Keratinocyte (primary cell): ENCODE data around the gene ISYNA1. TPM values are rescaled to one million over a fixed set of nuclear protein-coding genes. Genes with fewer than 3 reads are reported as not detected.

ENCODE experiments used
- DNase-seq: peaks from one replicate; pipeline ENCODE4 v3.0.0-alpha.2; 2011; ENCODE audit warnings: low read depth, missing footprints, low spot score
- FAIRE-seq: peaks from 2 replicates; lab custom pipeline; 2011; peaks lifted over from hg19 to GRCh38; lab: Jason Lieb, UNC
- H2AFZ ChIP-seq: 2 replicates; pipeline ENCODE4 v1.6.0; 2012; ENCODE audit warnings: low read length, control low read depth, inconsistent platforms; ENCODE audit not compliant: control insufficient read depth
- H3K27ac ChIP-seq: 2 replicates; pipeline ENCODE4 v1.5.1; 2011; ENCODE audit warnings: low read length; ENCODE audit not compliant: control insufficient read depth, insufficient read depth
- H3K27me3 ChIP-seq: 3 replicates; pipeline ENCODE4 v1.6.0; 2011; ENCODE audit warnings: low read length; ENCODE audit not compliant: control insufficient read depth, insufficient read depth; ENCODE audit errors: extremely low read depth
- H3K36me3 ChIP-seq, 2 experiments: 2 replicates in 1 of 2; 3 replicates in 1 of 2; pipeline ENCODE4 v1.5.1; 2011; ENCODE audit warnings: low read length in 2 of 2, mild to moderate bottlenecking in 1 of 2; ENCODE audit not compliant: control insufficient read depth in 2 of 2, insufficient read depth in 2 of 2; ENCODE audit errors: extremely low read depth in 1 of 2
- H3K4me1 ChIP-seq: 3 replicates; pipeline ENCODE4 v1.5.1; 2011; ENCODE audit warnings: low read length; ENCODE audit not compliant: control insufficient read depth, insufficient read depth; ENCODE audit errors: extremely low read depth
- H3K4me2 ChIP-seq: 3 replicates; pipeline ENCODE4 v1.6.0; 2011; ENCODE audit warnings: low read depth, low read length; ENCODE audit not compliant: control insufficient read depth, insufficient read depth; ENCODE audit errors: extremely low read depth
- H3K4me3 ChIP-seq, 3 experiments: fragments of 200-600 bp in 1 of 3; sonication (generic) in 1 of 3; 2 replicates in 2 of 3; 3 replicates in 1 of 3; pipeline ENCODE4 v1.5.1; 2011 to 2016; ENCODE audit warnings: low read length in 3 of 3, mild to moderate bottlenecking in 3 of 3, control low read depth in 2 of 3, inconsistent platforms in 1 of 3, low read depth in 1 of 3, mixed read lengths in 1 of 3, mixed run types in 1 of 3, moderate library complexity in 1 of 3; ENCODE audit not compliant: control insufficient read depth in 2 of 3, insufficient read depth in 2 of 3; ENCODE audit errors: extremely low read depth in 1 of 3
- H3K79me2 ChIP-seq: 2 replicates; pipeline ENCODE4 v1.6.0; 2012; ENCODE audit warnings: low read length; ENCODE audit not compliant: control insufficient read depth, insufficient read depth
- H3K9ac ChIP-seq: 3 replicates; pipeline ENCODE4 v1.6.0; 2011; ENCODE audit warnings: low read length; ENCODE audit not compliant: control insufficient read depth, insufficient read depth; ENCODE audit errors: extremely low read depth
- H3K9me1 ChIP-seq: 3 replicates; pipeline ENCODE4 v1.6.0; 2011; ENCODE audit warnings: low read length; ENCODE audit not compliant: control insufficient read depth, insufficient read depth; ENCODE audit errors: extremely low read depth
- H3K9me3 ChIP-seq: 2 replicates; pipeline ENCODE4 v1.5.1; 2012; ENCODE audit warnings: low read depth, low read length; ENCODE audit not compliant: control insufficient read depth
- H4K20me1 ChIP-seq: 3 replicates; pipeline ENCODE4 v1.6.0; 2011; ENCODE audit warnings: low read length; ENCODE audit not compliant: control insufficient read depth, insufficient read depth; ENCODE audit errors: extremely low read depth
- EZH2 ChIP-seq: IDR thresholded peaks from one replicate; pipeline ENCODE4 v1.6.1; 2012; ENCODE audit warnings: inconsistent platforms, mild to moderate bottlenecking, low read length, moderate library complexity
- dilution Hi-C: fragments of 300-500 bp; cut with MboI; formaldehyde crosslinking; loops from one replicate; pipeline ENCODE4 v1.7.0; 2020; ENCODE audit warnings: low sequenced_read_pairs; ENCODE audit not compliant: extremely low pct_ligation_motif_present
- polyA plus RNA-seq, 5 experiments: library from polyadenylated mRNA; depleted of rRNA in 3 of 5; stranded (reverse) in 3 of 5; stranded (forward) in 1 of 5; unstranded in 1 of 5; fragments of >200 nt; gene quantifications; 1 replicate in 1 of 5; 2 replicates in 3 of 5; 3 replicates in 1 of 5; pipeline versions ENCODE4 v1.2.1 to v1.2.3, GENCODE V29; 2011 to 2012; ENCODE audit warnings: missing spikeins in 2 of 5, low read depth in 1 of 5, low replicate concordance in 1 of 5
- TF ChIP-seq, protein P1 (sequence below), 3 experiments: IDR thresholded peaks in 1 of 3; conservative IDR thresholded peaks in 1 of 3; optimal IDR thresholded peaks in 1 of 3; 2 replicates in 2 of 3; 3 replicates in 1 of 3; pipeline versions ENCODE3 to v1.5.1; 2011; ENCODE audit warnings: low read length in 3 of 3, mild to moderate bottlenecking in 3 of 3, moderate library complexity in 2 of 3, control low read depth in 1 of 3, inconsistent platforms in 1 of 3; ENCODE audit not compliant: insufficient read depth in 2 of 3; ENCODE audit errors: extremely low read depth in 1 of 3

The ISYNA1 gene
- polyA plus RNA-seq, 1 donor (not counting 4 experiments of a cell fraction or from before 2014, with no cell fraction given), result 3.5 TPM

DNA sequence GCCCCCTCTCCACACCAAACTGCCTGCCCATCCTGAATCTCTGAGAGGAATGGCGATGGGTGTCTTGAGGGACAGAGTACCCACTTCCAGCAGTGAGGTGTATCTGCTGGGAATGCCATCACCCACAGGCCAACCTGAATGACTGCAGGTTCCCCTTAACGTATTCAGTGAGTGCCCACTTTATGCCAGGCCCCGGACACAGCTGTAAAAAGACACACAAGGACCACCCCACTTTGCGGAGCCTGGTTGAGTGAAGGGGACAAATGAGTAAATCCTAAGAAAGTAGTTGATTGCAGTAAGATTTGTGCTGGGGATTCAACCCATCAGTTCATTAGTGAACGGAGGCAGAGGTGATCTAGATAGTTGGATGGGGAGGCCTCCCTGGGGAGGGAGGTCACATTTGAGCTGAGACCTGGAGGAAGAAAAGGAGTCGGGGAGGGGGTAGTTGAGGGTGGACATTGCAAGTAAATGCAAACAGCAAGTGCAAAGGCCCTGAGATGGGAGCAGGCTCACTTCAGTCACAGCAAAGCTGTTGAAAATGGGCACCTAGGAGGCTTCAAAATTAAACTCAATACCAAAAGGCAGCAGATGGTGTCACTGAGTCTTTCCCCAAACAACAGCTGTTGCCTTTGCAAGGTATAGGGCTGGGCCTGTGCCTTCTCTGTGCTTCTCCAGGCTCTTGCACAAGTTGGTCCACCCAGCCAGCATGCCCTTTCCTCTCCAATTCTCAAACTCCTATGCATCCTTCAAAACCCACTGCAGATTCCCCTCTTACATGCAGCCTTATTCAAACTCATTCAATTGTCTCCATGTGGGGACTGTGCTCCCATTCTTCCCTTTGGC, 47.6 kb downstream of the ISYNA1 start:
- no peak overlapping the region for H3K27ac ChIP-seq

DNA sequence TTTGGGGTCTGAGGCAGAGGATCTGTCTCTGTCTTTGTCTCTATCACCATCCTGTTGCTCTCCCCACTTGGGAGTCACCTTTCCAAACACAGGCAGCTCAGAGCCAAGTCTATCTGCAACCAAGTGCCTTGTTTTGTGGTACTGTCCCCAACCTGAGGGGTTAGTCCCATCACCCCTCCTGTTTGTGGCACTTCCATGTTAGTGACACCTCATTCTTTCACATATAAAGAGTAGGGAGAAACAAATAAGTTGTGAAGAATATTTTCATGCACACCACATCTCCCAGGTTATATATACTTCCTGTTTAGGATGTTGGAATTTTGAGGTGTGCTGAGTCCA, 48.2 kb downstream of the ISYNA1 start:
- Histone ChIP-seq H4K20me1 (no peaks in the 10 kb centered on the region), H2AFZ (no peak overlapping the region), H3K9ac (no peak overlapping the region), H3K4me3 (no peak overlapping the region), H3K36me3 (no peaks in the 10 kb centered on the region), H3K79me2 (no peaks in the 10 kb centered on the region), H3K27me3 (peaks cover 20% of the 10 kb centered on the region), H3K9me1 (no peaks in the 10 kb centered on the region), H3K27ac (no peak overlapping the region), H3K4me2 (no peak overlapping the region), H3K4me1 (peaks cover 17% of the 10 kb centered on the region), H3K9me3 (no peaks in the 10 kb centered on the region)
- no peak for DNase-seq
- dilution Hi-C loops, result no loop called here
- TF ChIP-seq, protein P1, sequence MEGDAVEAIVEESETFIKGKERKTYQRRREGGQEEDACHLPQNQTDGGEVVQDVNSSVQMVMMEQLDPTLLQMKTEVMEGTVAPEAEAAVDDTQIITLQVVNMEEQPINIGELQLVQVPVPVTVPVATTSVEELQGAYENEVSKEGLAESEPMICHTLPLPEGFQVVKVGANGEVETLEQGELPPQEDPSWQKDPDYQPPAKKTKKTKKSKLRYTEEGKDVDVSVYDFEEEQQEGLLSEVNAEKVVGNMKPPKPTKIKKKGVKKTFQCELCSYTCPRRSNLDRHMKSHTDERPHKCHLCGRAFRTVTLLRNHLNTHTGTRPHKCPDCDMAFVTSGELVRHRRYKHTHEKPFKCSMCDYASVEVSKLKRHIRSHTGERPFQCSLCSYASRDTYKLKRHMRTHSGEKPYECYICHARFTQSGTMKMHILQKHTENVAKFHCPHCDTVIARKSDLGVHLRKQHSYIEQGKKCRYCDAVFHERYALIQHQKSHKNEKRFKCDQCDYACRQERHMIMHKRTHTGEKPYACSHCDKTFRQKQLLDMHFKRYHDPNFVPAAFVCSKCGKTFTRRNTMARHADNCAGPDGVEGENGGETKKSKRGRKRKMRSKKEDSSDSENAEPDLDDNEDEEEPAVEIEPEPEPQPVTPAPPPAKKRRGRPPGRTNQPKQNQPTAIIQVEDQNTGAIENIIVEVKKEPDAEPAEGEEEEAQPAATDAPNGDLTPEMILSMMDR (optimal IDR thresholded peaks at IDR 0.05 in 1 of 3, IDR thresholded peaks at IDR 0.05 in 1 of 3, conservative IDR thresholded peaks at IDR 0.05 in 1 of 3; ENCODE audit: extremely low read depth in 1 of 3, insufficient read depth in 2 of 3, low read length in 3 of 3), result no peak
- TF ChIP-seq EZH2, result no peak
- no peak for FAIRE-seq

More for the DNA sequence above, 47.6 kb downstream of the ISYNA1 start:
- no peak for TF ChIP-seq EZH2
- TF ChIP-seq, protein P1 (optimal IDR thresholded peaks at IDR 0.05 in 1 of 3, IDR thresholded peaks at IDR 0.05 in 1 of 3, conservative IDR thresholded peaks at IDR 0.05 in 1 of 3; ENCODE audit: extremely low read depth in 1 of 3, insufficient read depth in 2 of 3, low read length in 3 of 3), result no peak
- FAIRE-seq (no peak), DNase-seq (no peak)
- Histone ChIP-seq H4K20me1 (no peaks in the 10 kb centered on the region), H3K9me1 (no peaks in the 10 kb centered on the region), H3K36me3 (no peaks in the 10 kb centered on the region), H2AFZ (no peak overlapping the region), H3K9me3 (no peaks in the 10 kb centered on the region), H3K4me1 (peaks cover 17% of the 10 kb centered on the region), H3K4me2 (no peak overlapping the region), H3K27me3 (peaks cover 20% of the 10 kb centered on the region), H3K9ac (no peak overlapping the region), H3K79me2 (no peaks in the 10 kb centered on the region), H3K4me3 (no peak overlapping the region)
- dilution Hi-C loops, result no loop called here
